HG03095 (cell line): ENCODE data around the gene RBM24.
"Not testable (repeated sequence)": the region's sequence is repeated elsewhere in the genome, so short reads cannot be mapped to it uniquely, and the experiment has no call there.

Experiments
- ATAC-seq: cut with Tn5 transposase; IDR thresholded peaks from one replicate; pipeline ENCODE4 v1.9.1; 2021; ENCODE audit warnings: moderate library complexity; ENCODE audit not compliant: unreplicated experiment

RBM24 gene

GRCh38 chr6:17289630-17290061, 8.5 kb downstream of the RBM24 start:
- no peak for ATAC-seq

GRCh38 chr6:17291778-17292177, 10.6 kb downstream of the RBM24 start:
- no peak for ATAC-seq

- no peak for ATAC-seq
These were observed 11.5 kb downstream of the RBM24 start for GRCh38 chr6:17292600-17293133.

- no peak for ATAC-seq
These were observed 12.2 kb downstream of the RBM24 start for GRCh38 chr6:17293395-17293794.

- ATAC-seq, result no peak
These were observed 16.3 kb downstream of the RBM24 start for GRCh38 chr6:17297271-17298080.

GRCh38 chr6:17298257-17298656, 17.1 kb downstream of the RBM24 start:
- no peak for ATAC-seq

GRCh38 chr6:17299222-17299621, 18.1 kb downstream of the RBM24 start:
- no peak for ATAC-seq

- ATAC-seq, result no peak
These were observed 18.6 kb downstream of the RBM24 start for GRCh38 chr6:17299750-17300149.

- ATAC-seq, result no peak
These were observed 19.5 kb downstream of the RBM24 start for GRCh38 chr6:17300637-17301036.

GRCh38 chr6:17303444-17303843, 22.3 kb downstream of the RBM24 start:
- ATAC-seq, result no peak

- ATAC-seq, result no peak
These were observed 24.2 kb downstream of the RBM24 start for GRCh38 chr6:17305219-17306001.

- ATAC-seq, result no peak
These were observed 30.6 kb downstream of the RBM24 start for GRCh38 chr6:17311595-17312311.

- ATAC-seq, result not testable (repeated sequence)
These were observed 32.1 kb downstream of the RBM24 start for GRCh38 chr6:17313238-17313637.

GRCh38 chr6:17313971-17314370, 32.8 kb downstream of the RBM24 start:
- ATAC-seq, result no peak

GRCh38 chr6:17315262-17315661, 34.1 kb downstream of the RBM24 start:
- ATAC-seq, result no peak

- ATAC-seq, result no peak
These were observed 37.4 kb downstream of the RBM24 start for GRCh38 chr6:17318435-17319165.

- ATAC-seq, result not testable (repeated sequence)
These were observed 39.1 kb downstream of the RBM24 start for GRCh38 chr6:17320266-17320665.

GRCh38 chr6:17331238-17331637, 50.1 kb downstream of the RBM24 start:
- ATAC-seq, result no peak

- no peak for ATAC-seq
These were observed 53.1 kb downstream of the RBM24 start for GRCh38 chr6:17334265-17334664.

- no peak for ATAC-seq
These were observed 55.3 kb downstream of the RBM24 start for GRCh38 chr6:17336425-17336824.

- no peak for ATAC-seq
These were observed 58.1 kb downstream of the RBM24 start for GRCh38 chr6:17339308-17339670.
